Sigmoid colon (tissue), 4 donors: ENCODE data around the gene ANTXR1.

Experiments used
- POLR2A ChIP-seq, 2 donors: fragments of 450-650 bp; IDR thresholded peaks; one replicate each; pipeline ENCODE4 v1.6.1; 2016; ENCODE audit warnings: antibody characterized with exemption in 2 of 2, mild to moderate bottlenecking in 2 of 2, moderate library complexity in 2 of 2
- POLR2AphosphoS5 ChIP-seq, 4 donors: sonication (generic); formaldehyde crosslinking; IDR thresholded peaks; one replicate each; pipeline ENCODE4 v1.6.1; 2017; ENCODE audit warnings: antibody characterized with exemption in 4 of 4
- TF ChIP-seq, protein P1 (sequence below), 4 experiments: fragments of 450-650 bp in 3 of 4; fragments of 200-600 bp in 1 of 4; IDR thresholded peaks; one replicate each; pipeline ENCODE4 v1.5.1; 2016 to 2019; ENCODE audit warnings: antibody characterized with exemption in 4 of 4, mild to moderate bottlenecking in 3 of 4, moderate library complexity in 2 of 4

DNA sequence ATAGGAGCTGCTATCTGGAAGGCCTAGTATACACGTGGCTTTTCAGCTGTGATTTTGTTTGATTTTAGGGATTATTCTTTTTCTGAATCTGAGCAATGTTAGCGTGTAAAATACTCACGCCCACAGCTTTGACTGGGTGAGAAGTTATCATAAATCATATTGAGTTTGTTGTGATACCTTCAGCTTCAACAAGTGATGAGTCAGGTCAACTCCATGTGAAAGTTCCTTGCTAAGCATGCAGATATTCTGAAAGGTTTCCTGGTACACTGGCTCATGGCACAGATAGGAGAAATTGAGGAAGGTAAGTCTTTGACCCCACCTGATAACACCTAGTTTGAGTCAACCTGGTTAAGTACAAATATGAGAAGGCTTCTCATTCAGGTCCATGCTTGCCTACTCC lies 38.7 kb upstream of the ANTXR1 start, which contains the start of gene GKN1:
- TF ChIP-seq, protein P1, sequence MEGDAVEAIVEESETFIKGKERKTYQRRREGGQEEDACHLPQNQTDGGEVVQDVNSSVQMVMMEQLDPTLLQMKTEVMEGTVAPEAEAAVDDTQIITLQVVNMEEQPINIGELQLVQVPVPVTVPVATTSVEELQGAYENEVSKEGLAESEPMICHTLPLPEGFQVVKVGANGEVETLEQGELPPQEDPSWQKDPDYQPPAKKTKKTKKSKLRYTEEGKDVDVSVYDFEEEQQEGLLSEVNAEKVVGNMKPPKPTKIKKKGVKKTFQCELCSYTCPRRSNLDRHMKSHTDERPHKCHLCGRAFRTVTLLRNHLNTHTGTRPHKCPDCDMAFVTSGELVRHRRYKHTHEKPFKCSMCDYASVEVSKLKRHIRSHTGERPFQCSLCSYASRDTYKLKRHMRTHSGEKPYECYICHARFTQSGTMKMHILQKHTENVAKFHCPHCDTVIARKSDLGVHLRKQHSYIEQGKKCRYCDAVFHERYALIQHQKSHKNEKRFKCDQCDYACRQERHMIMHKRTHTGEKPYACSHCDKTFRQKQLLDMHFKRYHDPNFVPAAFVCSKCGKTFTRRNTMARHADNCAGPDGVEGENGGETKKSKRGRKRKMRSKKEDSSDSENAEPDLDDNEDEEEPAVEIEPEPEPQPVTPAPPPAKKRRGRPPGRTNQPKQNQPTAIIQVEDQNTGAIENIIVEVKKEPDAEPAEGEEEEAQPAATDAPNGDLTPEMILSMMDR (IDR thresholded peaks at IDR 0.05), result no peak
- TF ChIP-seq POLR2AphosphoS5 (IDR thresholded peaks at IDR 0.05), result no peak
- TF ChIP-seq POLR2A (IDR thresholded peaks at IDR 0.05), result no peak
